Retina (tissue), 1 donor: Measurements from ENCODE around the gene SYCN.
"Not testable (repeated sequence)": the region's sequence is repeated elsewhere in the genome, so short reads cannot be mapped to it uniquely, and the experiment has no call there.

ENCODE experiments used
- DNase-seq: peaks from one replicate; pipeline ENCODE4 v3.0.0-alpha.2; 2016

The SYCN gene

DNA sequence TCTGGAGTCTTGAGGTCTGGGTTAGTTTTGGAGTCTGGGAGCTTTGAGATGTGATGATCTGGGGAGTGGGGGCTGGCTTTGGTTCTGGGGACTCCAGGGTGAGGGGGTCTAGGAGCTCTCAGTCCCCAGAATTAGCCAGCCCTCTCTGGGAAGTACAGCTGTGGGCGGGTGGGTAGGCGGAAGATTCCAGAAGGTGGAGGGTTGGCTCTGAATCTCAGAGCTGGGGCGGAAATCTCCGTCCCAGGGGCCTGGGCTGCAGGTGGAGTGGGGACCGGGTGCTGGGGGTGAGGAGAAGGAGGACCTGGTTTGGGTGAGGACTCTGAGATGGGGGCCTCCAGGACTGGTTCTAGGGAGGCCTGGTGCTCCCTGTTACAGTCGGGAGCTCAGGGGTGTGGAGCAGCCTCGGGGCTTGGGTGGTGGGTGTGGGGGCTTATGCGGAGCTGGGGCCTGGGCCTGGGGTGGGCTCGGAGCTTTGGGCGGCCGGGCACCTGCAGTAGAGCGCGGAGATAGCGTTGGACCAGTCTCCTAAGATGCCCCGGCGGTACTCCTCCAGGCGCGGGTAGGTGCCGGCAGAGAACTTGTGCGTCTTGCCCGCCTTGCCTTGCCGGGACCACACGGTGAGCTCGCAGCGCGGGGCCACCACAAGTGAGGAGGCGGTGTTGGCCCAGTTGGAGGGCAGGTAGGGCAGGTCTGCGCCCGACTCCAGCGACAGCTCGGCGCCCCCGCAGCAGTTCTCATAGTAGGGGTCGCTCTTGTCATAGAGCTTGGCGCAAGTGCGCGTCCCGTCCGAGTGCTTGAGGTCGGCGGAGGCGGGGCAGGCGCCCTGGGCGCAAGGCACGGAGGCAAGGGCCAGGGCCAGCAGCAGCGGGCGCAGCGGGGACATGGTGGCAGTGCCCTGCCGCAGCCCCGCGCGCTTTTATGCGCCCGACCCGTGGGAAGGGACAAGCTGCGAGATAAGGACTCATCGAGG lies at the start of gene SYCN:
TSS of gene SYCN (minus strand) at position 892 of the 970 bp plus-strand sequence. CDS start at position 883, 9 bp downstream.
- DNase-seq: no peak

DNA sequence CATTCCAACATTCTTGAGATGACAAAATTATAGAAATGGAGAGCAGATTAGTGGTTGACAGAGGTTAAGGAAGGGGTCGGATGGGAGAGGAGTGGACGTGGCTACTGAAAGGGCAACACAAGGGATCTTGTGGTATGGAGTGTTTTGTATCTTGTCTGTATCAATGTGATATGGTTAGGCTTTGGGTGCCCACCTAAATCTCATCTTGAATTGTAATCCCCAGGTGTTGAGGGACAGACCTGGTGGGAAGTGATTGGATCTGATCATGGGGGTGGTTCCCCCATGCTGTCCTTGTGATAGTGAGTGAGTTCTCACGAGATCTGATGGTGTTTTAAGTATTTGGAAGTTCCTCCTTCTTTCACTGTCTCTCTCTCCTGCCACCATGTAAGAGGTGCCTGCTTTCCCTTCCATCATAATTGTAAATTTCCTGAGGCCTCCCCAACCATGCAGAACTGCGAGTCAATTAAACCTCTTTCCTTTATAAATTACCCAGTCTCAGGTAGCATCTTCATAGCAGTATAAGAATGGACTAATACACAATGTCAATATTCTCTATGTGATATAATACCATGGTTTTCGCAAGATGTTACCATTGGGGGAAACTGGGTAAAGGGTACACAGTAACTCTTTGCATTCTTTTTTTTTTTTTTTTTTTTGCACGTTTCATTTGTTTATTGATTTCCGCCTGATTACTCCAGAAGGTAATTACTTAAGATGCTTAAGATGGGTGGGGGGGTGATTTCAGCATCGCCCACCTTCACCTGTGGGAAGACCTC lies 49.5 kb upstream of the SYCN start:
- no peak for DNase-seq

DNA sequence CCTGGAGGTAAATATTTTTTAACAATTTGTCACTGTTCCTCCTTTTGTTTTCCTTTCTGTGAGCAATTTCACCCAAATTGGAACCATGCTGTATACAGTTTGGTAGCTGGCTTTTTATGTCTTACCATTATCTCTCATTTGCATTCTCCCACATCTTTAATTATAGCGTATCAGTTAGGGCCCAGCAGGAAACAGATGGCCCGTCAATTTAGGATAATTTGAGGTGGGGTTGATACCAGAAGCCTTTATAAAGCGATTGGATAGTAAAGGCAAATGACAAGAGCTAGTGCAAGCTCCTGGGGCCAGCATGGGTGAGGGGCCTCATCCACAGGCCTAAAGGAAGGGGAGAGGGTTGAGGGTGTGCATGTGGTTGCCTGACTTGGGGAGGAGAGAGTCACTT lies 48.4 kb upstream of the SYCN start:
- no peak for DNase-seq

DNA sequence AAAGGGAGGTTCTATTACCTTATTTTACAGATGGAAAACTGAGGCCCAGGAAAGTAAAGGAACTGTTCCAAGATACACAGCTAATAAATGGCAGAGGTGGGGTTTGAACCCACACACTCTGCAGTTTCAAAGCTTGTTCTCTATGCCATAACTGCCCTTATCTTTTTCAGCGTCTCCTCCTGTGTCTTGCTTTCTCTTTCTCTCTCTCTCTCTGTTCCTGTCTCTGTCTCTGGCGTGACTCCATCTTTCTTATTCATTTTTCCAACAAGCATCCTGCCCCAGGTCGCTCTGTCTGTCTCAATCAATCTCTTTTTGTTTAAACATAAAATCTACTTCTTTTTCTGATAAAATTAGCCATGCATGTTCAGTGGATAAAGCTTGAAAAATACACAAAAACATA lies 47.8 kb upstream of the SYCN start:
- no peak for DNase-seq

DNA sequence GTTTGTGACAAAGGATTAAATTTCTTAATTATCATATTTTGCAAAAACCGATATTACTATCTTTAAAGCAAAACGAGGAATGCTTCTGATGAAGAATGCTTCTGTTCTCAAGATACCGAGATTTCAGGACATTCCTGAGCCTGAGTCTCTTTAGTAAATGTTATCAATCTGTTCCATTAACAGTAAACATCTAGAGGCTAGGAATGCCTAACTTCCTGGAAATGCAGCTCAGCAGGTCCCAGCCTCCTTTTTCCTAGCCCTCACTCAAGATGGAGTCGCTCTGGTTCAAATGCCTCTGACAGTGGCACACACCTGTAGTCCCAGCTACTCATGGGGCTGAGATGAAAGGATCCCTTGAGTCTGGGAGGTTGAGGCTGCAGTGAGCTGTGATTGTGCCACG lies 47.0 kb upstream of the SYCN start:
- DNase-seq: no peak

DNA sequence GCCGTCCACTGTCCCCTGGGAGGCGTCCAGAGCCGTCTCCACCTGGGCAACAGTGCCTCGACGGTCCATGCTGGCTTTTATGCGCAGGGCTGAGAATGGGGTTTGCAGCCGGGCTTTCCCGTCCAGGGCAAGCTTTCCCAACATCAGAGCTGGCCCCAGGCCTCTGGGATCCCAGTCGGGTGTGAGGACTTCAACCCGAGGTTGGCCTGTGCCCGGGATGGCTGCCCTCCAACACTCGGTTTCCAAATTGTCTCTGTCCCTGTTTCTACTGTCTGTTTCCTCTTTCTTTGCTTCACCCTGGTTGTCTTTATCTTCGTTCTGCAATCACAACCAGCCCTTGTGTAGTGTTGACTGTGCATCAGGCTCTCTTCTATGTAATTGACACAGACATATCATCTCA lies 44.7 kb upstream of the SYCN start, which contains the start of gene IFNL4:
TSS of gene IFNL4 (minus strand) at position 51 of the 400 bp plus-strand sequence.
- no peak for DNase-seq

- peak; percentile 72 for DNase-seq
Measured at GRCh38 chr19:39247701-39248664, 43.9 kb upstream of the SYCN start.

DNA sequence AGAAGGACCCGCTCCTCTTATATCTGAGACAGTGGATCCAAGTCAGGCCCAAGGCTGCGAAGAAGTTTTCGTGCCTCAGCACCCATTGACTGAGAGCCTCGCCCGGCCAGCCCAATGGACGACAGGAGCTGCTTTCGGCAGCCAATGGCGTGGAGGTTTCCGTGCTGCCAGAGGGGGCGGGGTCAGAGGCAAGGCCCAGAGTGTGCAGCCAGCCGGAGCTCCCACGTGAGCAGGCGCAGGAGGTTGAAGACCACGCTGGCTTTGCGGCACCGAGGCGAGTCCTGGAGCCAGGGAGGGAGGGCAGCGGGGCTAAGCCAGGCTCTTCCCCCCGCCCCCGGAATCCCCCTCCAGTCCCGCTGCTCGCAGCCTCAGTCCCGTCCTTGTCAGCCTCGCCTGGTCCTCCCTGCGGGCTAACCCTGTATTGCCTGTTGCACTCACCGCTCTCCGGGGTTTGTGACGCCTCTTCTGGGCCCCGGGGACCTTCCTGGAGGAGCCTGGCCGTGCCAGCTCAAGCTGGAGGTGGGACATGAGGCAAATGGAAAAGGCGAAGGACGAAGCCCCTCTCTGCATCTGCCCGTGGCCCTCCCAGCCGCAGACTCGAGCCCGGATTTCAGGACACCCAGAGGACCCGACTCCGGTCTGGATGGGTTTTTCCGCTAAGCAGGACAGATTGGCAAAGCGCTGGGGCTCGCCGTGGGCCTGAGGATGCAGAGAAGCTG lies 43.0 kb upstream of the SYCN start:
- peak; percentile 61 for DNase-seq

- not testable (repeated sequence) for DNase-seq
Measured at GRCh38 chr19:39245166-39245565, 41.1 kb upstream of the SYCN start.

DNA sequence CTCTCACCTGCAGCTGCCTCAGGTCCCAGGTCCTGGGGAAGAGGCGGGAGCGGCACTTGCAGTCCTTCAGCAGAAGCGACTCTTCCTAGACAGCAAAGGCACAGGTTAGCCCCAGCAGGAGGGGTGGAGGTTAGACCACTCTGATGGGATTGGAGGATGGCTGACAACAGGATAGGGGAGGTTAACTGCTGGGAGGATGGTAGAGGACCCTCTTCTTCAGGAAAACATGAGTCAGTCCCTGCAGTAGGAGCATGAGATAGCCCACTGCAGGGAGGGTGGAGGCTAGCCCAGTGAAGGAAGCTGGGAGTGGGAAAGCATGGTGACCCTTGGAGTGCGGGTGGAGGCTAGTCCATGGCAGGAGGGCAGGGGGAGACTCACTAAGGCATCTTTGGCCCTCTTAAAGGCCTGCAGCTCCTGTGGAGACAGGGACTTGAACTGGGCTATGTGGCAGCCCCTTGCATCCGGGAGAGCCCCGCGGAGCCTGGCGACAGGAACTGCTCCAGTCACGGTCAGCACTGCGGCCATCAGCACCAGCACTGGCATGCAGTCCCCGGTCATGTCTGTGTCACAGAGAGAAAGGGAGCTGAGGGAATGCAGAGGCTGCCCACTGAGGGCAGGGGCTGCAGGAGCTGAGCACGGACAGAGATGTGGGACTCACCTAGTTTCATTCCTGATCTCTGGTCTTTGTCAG lies 40.5 kb upstream of the SYCN start, which contains the start of gene IFNL3:
TSS of gene IFNL3 (minus strand) at position 597 of the 691 bp plus-strand sequence. CDS start at position 558, 39 bp downstream.
- not testable (repeated sequence) for DNase-seq

GRCh38 chr19:39243741-39244140 lies 39.7 kb upstream of the SYCN start:
- not testable (repeated sequence) for DNase-seq

- DNase-seq: no peak
Measured at GRCh38 chr19:39240421-39240820, 36.4 kb upstream of the SYCN start.

DNA sequence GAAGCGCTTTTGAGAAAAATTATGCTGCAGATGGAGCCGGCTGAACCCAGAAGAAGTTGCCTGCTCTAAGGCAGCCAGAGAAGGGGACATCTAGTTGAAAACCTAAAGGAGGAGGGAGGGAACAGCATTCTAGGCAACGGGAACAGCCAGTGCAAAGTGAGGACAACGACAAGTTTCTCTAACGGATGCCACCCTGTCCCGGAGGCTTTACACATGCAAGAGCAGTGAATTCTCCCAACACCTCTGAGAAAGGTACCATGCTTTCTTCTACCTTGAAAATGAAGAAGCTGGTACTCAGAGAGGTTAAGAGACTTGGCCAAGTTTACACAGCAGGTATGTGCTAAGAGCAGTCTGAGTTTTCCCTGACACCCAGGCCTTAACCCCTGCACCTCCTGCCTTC lies 34.9 kb upstream of the SYCN start:
- no peak for DNase-seq

DNA sequence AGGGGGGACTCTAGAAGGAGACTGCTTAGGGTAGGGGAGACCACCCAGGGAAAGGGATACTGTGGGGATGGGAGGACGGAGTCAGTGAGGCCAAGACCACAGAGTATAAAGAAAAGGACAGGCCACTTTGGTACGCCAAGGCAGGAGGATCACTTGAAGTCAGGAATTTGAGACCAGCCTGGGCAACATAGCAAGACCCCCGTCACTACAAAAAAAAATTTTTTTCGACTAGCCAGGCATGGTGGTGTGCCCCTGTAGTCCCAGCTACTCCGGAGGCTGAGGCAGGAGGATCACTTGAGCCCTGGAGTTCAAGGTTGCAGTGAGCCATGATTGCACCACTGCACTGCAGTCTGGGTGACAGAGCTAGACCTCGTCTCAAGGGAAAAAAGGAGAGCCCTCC lies 34.1 kb upstream of the SYCN start:
- no peak for DNase-seq

- no peak for DNase-seq
Measured at GRCh38 chr19:39237200-39238184, 33.4 kb upstream of the SYCN start.

DNA sequence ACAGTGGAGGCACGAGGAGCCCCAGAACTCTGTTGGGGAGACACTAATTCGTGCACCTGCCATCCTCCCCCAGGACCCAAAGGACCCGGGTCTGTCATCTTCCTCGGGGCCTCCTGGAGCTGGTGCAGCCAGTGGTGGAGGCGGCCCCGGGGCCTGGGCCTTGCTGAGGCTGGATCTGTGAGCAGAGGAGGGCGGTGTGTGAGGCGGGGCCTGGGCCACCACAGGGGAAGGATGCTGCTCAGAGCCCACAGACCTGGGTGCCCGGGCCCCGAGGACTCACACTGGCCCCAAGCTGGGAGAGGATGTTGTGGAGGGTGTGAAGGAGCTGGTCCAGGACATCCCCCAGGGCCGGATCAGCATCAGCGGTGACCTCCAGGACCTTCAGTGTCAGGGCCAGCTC lies 32.5 kb upstream of the SYCN start:
- no peak for DNase-seq

GRCh38 chr19:39232708-39233107 lies 28.6 kb upstream of the SYCN start:
- DNase-seq: no peak

- no peak for DNase-seq
Measured at GRCh38 chr19:39230096-39230764, 26.2 kb upstream of the SYCN start.

GRCh38 chr19:39224910-39225309 lies 20.8 kb upstream of the SYCN start:
- DNase-seq: no peak
